ENCODE measurements around the gene GABARAPL1.

The GABARAPL1 gene

DNA sequence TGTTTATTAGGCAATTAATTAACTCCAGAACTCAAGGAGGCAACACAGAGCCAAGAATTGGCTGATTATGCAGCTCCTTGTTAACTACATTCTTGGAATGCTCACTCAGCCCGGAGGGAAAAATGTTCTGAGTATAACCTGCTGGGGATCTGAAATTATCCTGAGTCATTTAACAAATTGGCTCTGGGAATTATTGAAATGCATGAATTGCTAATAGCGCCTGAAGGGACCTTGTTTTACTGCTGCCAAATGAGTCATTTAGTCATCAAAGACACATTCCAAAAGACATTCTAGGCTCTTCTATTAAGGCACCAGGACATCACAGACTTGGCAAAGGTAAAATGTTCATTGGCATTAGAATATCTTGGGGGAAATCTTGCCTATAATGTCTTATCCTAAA is 20.8 kb upstream of the GABARAPL1 start:
- Histone ChIP-seq H3K4me3 (ENCODE audit: low read length, poor library complexity, severe bottlenecking) (no peak overlapping the region), H3K4me1 (ENCODE audit: insufficient read depth, low read length, poor library complexity, severe bottlenecking) (peaks cover 5% of the 10 kb centered on the region), H3K79me2 (ENCODE audit: insufficient read depth, low read length) (no peaks in the 10 kb centered on the region), H3K9ac (ENCODE audit: low read depth, low read length, poor library complexity, severe bottlenecking) (no peak overlapping the region), H4K20me1 (ENCODE audit: insufficient read depth, low read length, poor library complexity, severe bottlenecking) (no peaks in the 10 kb centered on the region), H3K36me3 (ENCODE audit: insufficient read depth, low read length) (no peaks in the 10 kb centered on the region), H3K27me3 (ENCODE audit: insufficient read depth, low read length, poor library complexity, severe bottlenecking) (no peaks in the 10 kb centered on the region), H3K4me2 (ENCODE audit: low read depth, low read length, poor library complexity, severe bottlenecking) (no peak overlapping the region), H3K9me3 (ENCODE audit: insufficient read depth, low read depth, low read length) (no peaks in the 10 kb centered on the region), H3K9me2 (replicated peaks; ENCODE audit: low read depth, low read length) (no peaks in the 10 kb centered on the region), H3F3A (ENCODE audit: low read depth) (no peaks in the 10 kb centered on the region), H2AFZ (ENCODE audit: low read length) (no peak overlapping the region)
- no peak for TF ChIP-seq CTCF (conservative IDR thresholded peaks at IDR 0.05; ENCODE audit: low read length)
- TF ChIP-seq EZH2phosphoT487 (IDR thresholded peaks at IDR 0.05; ENCODE audit: borderline replicate concordance), result no peak

GRCh38 chr12:10194160-10194670 is 18.5 kb upstream of the GABARAPL1 start:
- H3F3A ChIP-seq (ENCODE audit: low read depth), result no peaks in the 10 kb centered on the region
- H3K9ac ChIP-seq (ENCODE audit: low read depth, low read length, poor library complexity, severe bottlenecking), result no peak overlapping the region
- H4K20me1 ChIP-seq (ENCODE audit: insufficient read depth, low read length, poor library complexity, severe bottlenecking), result no peaks in the 10 kb centered on the region
- no peak overlapping the region for H3K4me3 ChIP-seq (ENCODE audit: low read length, poor library complexity, severe bottlenecking)
- no peak overlapping the region for H2AFZ ChIP-seq (ENCODE audit: low read length)
- no peaks in the 10 kb centered on the region for H3K79me2 ChIP-seq (ENCODE audit: insufficient read depth, low read length)
- no peaks in the 10 kb centered on the region for H3K36me3 ChIP-seq (ENCODE audit: insufficient read depth, low read length)
- peaks cover 5% of the 10 kb centered on the region for H3K4me1 ChIP-seq (ENCODE audit: insufficient read depth, low read length, poor library complexity, severe bottlenecking)
- no peaks in the 10 kb centered on the region for H3K9me2 ChIP-seq (replicated peaks; ENCODE audit: low read depth, low read length)
- H3K4me2 ChIP-seq (ENCODE audit: low read depth, low read length, poor library complexity, severe bottlenecking), result no peak overlapping the region
- H3K9me3 ChIP-seq (ENCODE audit: insufficient read depth, low read depth, low read length), result no peaks in the 10 kb centered on the region
- TF ChIP-seq CTCF (conservative IDR thresholded peaks at IDR 0.05; ENCODE audit: low read length) (no peak), EZH2phosphoT487 (IDR thresholded peaks at IDR 0.05; ENCODE audit: borderline replicate concordance) (no peak)
- H3K27me3 ChIP-seq (ENCODE audit: insufficient read depth, low read length, poor library complexity, severe bottlenecking), result no peaks in the 10 kb centered on the region

DNA sequence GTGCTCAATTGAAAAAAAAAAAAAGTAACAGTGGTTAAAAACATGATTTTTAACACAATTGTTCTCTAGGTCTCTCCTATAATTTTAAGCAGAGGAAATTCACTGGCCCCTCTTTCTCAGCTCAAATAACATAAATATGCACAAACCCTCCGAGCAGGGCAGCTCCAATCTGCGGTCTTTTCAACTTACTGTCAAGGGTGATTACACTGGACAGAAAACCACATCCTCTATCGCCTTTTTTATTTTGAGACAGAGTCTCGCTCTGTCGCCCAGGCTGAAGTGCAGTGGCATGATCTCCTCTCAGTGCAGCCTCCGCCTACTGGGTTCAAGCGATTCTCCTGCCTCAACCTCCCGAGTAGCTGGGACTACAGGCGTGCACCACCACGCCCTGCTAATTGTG is 16.5 kb upstream of the GABARAPL1 start:
- H3K9ac ChIP-seq (ENCODE audit: low read depth, low read length, poor library complexity, severe bottlenecking), result no peak overlapping the region
- H3K4me3 ChIP-seq (ENCODE audit: low read length, poor library complexity, severe bottlenecking), result no peak overlapping the region
- no peaks in the 10 kb centered on the region for H3K9me3 ChIP-seq (ENCODE audit: insufficient read depth, low read depth, low read length)
- TF ChIP-seq CTCF (conservative IDR thresholded peaks at IDR 0.05; ENCODE audit: low read length) (no peak), EZH2phosphoT487 (IDR thresholded peaks at IDR 0.05; ENCODE audit: borderline replicate concordance) (no peak)
- H3K9me2 ChIP-seq (replicated peaks; ENCODE audit: low read depth, low read length), result no peaks in the 10 kb centered on the region
- H3K36me3 ChIP-seq (ENCODE audit: insufficient read depth, low read length), result no peaks in the 10 kb centered on the region
- H4K20me1 ChIP-seq (ENCODE audit: insufficient read depth, low read length, poor library complexity, severe bottlenecking), result no peaks in the 10 kb centered on the region
- H2AFZ ChIP-seq (ENCODE audit: low read length), result no peak overlapping the region
- H3K4me1 ChIP-seq (ENCODE audit: insufficient read depth, low read length, poor library complexity, severe bottlenecking), result no peaks in the 10 kb centered on the region
- H3F3A ChIP-seq (ENCODE audit: low read depth), result no peaks in the 10 kb centered on the region
- no peaks in the 10 kb centered on the region for H3K27me3 ChIP-seq (ENCODE audit: insufficient read depth, low read length, poor library complexity, severe bottlenecking)
- H3K79me2 ChIP-seq (ENCODE audit: insufficient read depth, low read length), result no peaks in the 10 kb centered on the region
- H3K4me2 ChIP-seq (ENCODE audit: low read depth, low read length, poor library complexity, severe bottlenecking), result no peak overlapping the region

All from Loucy (cell line).